Fibroblast of pulmonary artery (primary cell): ENCODE data around the gene BTBD6.

ENCODE experiments used
- DNase-seq: peaks from one replicate; pipeline ENCODE4 v3.0.0-alpha.2; 2010; ENCODE audit warnings: low read depth
- H3K4me3 ChIP-seq: replicated peaks from 2 replicates; pipeline ENCODE4 v1.5.1; 2011; ENCODE audit warnings: low read depth, mild to moderate bottlenecking, control low read depth, low read length, moderate library complexity
- CTCF ChIP-seq: IDR thresholded peaks from 2 replicates; pipeline ENCODE4 v1.5.1; 2011; ENCODE audit warnings: mild to moderate bottlenecking, control low read depth, low read length, inconsistent platforms; ENCODE audit errors: missing control alignments

Gene BTBD6

GRCh38 chr14:105267820-105268548 lies 19.7 kb downstream of the BTBD6 start:
- H3K4me3 ChIP-seq, result no peak overlapping the region
- no peak for TF ChIP-seq CTCF

DNA sequence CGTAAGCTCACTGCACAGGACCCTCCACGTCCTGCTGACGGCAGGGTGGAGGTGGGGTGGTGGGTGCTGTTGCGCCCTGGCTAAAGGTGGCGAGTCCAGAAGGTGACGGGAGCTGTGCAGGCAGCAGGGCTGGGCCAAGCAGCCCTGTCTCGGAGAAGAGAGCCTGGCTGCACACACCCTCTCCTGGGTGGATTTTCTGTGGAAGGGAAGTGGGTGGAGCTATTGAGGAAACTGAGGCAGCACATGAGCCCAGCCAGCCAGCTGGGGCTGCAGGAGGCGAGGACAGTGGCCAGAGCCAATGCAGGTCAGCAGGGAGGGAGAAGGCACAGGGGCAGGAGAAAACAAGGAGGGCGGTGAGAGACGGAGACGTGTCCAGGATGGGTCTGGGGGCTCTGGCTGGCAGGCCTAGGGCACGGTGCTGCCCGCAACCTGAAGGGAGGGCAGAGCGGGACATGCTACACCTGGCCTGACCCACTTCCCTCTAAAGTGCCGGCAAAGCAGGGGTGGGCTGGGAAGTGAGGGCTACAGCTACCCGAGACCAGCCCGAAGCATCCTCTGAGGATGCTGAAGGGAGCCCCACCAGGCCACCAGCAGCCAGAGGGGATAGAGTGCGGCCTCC lies 20.5 kb downstream of the BTBD6 start:
- TF ChIP-seq CTCF, result no peak
- DNase-seq, result no peak
- no peak overlapping the region for H3K4me3 ChIP-seq

More at GRCh38 chr14:105267820-105268548, 19.7 kb downstream of the BTBD6 start:
- no peak for DNase-seq

DNA sequence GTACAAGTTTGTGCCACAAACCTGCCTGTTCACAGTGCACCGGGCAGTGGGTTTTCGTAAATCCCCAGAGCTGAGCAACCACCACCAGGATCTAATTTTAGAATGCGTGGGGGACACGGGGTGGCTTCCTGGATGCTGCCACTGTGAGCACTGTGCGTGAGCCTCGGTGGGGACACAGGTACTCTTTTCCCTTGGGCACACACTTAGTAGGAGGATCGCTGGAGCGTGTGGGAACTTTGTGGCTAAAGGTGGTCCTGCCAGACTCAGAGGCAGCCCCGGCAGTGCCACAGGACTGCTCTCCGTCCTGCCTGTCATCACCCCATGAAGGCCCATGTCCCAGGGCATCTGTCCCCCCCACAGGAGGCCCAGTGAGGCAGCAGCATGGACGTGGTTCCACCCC lies 21.1 kb downstream of the BTBD6 start:
- DNase-seq, result no peak
- TF ChIP-seq CTCF, result no peak
- H3K4me3 ChIP-seq, result no peak overlapping the region

DNA sequence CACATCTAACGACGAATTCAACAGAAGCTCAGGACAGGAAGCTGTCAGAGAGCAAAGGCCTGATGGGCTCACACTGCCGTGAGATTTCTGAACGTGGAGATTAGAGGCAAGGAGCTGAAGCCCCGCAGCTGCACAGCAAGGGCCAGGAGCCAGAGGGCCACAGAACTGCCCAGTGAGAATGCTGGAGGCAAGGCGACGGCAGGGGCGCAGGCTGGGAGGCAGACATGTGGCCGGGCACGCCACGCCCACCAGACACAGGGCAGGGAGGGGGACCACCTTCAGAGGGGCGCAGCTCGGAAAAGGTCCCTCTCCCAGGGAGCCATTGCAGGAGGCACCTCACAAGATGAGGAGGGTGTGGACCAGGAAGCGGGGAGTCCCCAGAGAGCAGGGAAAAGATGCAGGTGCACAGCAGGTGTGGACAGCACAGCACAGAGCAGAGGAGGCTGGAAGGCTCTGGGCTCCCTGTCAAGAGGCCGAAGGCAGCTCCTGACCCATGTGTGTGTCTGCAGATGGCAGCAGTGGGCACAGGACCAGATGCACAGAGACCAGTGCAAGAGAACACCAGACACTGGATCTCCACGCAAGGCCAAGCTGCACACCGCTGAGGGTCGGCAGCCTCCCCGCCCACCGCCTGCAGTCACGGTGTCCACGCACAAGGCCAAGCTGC lies 23.0 kb downstream of the BTBD6 start:
- H3K4me3 ChIP-seq, result no peak overlapping the region
- no peak for TF ChIP-seq CTCF
- DNase-seq, result no peak

- H3K4me3 ChIP-seq, result no peak overlapping the region
- DNase-seq, result no peak
- TF ChIP-seq CTCF, result no peak
Measured at GRCh38 chr14:105272623-105273022, 24.3 kb downstream of the BTBD6 start.

- no peak for DNase-seq
- no peak for TF ChIP-seq CTCF
- H3K4me3 ChIP-seq, result no peak overlapping the region
Measured at GRCh38 chr14:105273062-105273461, 24.7 kb downstream of the BTBD6 start.
